Large intestine (tissue), 12 donors: Measurements from ENCODE around the gene OLFM3. TPM values are rescaled to one million over a fixed set of nuclear protein-coding genes. Genes with fewer than 3 reads are reported as not detected.

ENCODE experiments used
- DNase-seq, 2 donors: peaks; one replicate each; pipeline versions ENCODE4 v3.0.0 to v3.0.0-alpha.2; 2013
- H3K27ac ChIP-seq: one replicate; pipeline ENCODE4 v1.5.1; 2013; ENCODE audit warnings: low read length
- H3K27me3 ChIP-seq: 2 replicates; pipeline ENCODE4 v1.6.1; 2013; ENCODE audit warnings: low read length; ENCODE audit not compliant: control insufficient read depth, insufficient read depth
- H3K36me3 ChIP-seq: 2 replicates; pipeline ENCODE4 v1.6.1; 2013; ENCODE audit warnings: low read length; ENCODE audit not compliant: control insufficient read depth, insufficient read depth
- H3K4me1 ChIP-seq: one replicate; pipeline ENCODE4 v1.6.1; 2013; ENCODE audit warnings: low read length; ENCODE audit not compliant: control insufficient read depth, insufficient read depth
- H3K4me3 ChIP-seq: one replicate; pipeline ENCODE4 v1.5.1; 2013; ENCODE audit warnings: low read length
- H3K9me3 ChIP-seq: one replicate; pipeline ENCODE4 v1.6.1; 2013; ENCODE audit warnings: mild to moderate bottlenecking, low read depth, low read length, moderate library complexity; ENCODE audit not compliant: control insufficient read depth
- WGBS: methylation state at CpG from one replicate; pipeline ENCODE4 v1.1.5; 2013; ENCODE audit warnings: low lambda C conversion rate; ENCODE audit not compliant: insufficient coverage; 5-methylcytosine and 5-hydroxymethylcytosine counted together
- long read RNA-seq, 11 donors: transcript quantifications; one replicate each; lab custom pipeline, GENCODE V29; 2026
- polyA plus RNA-seq: library from polyadenylated mRNA; unstranded; fragments of 120-200 nt; gene quantifications from one replicate; pipeline ENCODE4 v1.2.1, GENCODE V29; 2013

The OLFM3 gene
- 27.4 TPM for polyA plus RNA-seq
- long read RNA-seq, donor 1, transcript OLFM3-201 (6 exons, 2,189 nt), result major isoform, 9 of 37 reads
- long read RNA-seq, donor 1, partial matches to known transcripts, result 0 of 37 reads
- long read RNA-seq, donor 1, other reads (novel, unspliced or antisense), result 28 of 37 reads
- long read RNA-seq, donor 2, transcript OLFM3-201 (6 exons, 2,189 nt), result major isoform, 16 of 80 reads
- long read RNA-seq, donor 2, partial matches to known transcripts, result 62 of 80 reads
- long read RNA-seq, donor 2, other reads (novel, unspliced or antisense), result 0 of 80 reads
- long read RNA-seq, donor 3, result 0 reads
- long read RNA-seq, donor 4, result 0 reads
- long read RNA-seq, donor 5, result 0 reads
- long read RNA-seq, donor 6, transcript OLFM3-201 (6 exons, 2,189 nt), result major isoform, 8 of 67 reads
- long read RNA-seq, donor 6, partial matches to known transcripts, result 0 of 67 reads
- long read RNA-seq, donor 6, other reads (novel, unspliced or antisense), result 58 of 67 reads
- long read RNA-seq, donor 7, result 0 reads
- long read RNA-seq, donor 8, transcript OLFM3-201 (6 exons, 2,189 nt), result major isoform, 15 of 108 reads
- long read RNA-seq, donor 8, partial matches to known transcripts, result 93 of 108 reads
- long read RNA-seq, donor 8, other reads (novel, unspliced or antisense), result 0 of 108 reads
- long read RNA-seq, donor 9, transcript OLFM3-201 (6 exons, 2,189 nt), result major isoform, 10 of 86 reads
- long read RNA-seq, donor 9, partial matches to known transcripts, result 75 of 86 reads
- long read RNA-seq, donor 9, other reads (novel, unspliced or antisense), result 0 of 86 reads
- long read RNA-seq, donor 10, transcript OLFM3-201 (6 exons, 2,189 nt), result major isoform, 10 of 87 reads
- long read RNA-seq, donor 10, partial matches to known transcripts, result 77 of 87 reads
- long read RNA-seq, donor 10, other reads (novel, unspliced or antisense), result 0 of 87 reads
- long read RNA-seq, donor 11, transcript OLFM3-201 (6 exons, 2,189 nt), result major isoform, 7 of 43 reads
- long read RNA-seq, donor 11, partial matches to known transcripts, result 0 of 43 reads
- long read RNA-seq, donor 11, other reads (novel, unspliced or antisense), result 36 of 43 reads

DNA sequence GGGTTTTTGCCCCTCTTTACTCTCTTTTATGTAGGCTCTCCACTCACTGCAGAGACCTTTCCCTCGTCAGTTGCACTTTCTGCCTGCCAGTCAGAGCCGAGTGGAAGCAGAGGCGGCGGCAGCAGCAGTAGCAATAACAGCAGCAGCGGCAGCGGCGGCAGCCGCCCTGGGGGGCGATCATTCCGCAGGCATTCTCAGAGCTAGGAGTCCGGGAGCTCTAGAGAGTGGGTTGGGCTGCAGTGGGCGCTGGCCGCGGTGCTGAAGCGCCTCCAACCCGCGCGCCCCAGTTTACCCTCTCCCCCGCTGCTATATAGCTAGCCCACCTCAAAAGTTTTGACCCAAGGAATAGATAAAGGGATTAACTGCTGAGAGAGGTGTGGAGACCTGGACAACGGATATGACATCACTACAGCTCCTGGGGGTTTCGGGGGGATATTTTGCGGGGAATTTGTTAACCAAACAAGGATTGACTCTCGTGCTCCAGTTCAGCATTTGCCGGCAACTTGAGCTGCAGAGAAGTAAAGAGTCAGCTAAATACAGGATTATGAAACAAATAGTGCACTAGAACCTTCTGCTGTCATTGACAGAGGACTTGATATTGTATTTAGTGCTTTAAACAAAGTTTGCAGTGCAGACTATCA, at the start of gene OLFM3:
Gene OLFM3, minus strand, starts transcription at position 102 of the 641 bp plus-strand sequence.
- Histone ChIP-seq H3K27ac (no peak within 1 kb of the TSS), H3K36me3 (no peaks in the 10 kb centered on the region), H3K27me3 (peaks cover 12% of the 10 kb centered on the region), H3K4me3 (peak within 1 kb of the TSS; percentile 10), H3K9me3 (no peaks in the 10 kb centered on the region), H3K4me1 (peaks cover 4% of the 10 kb centered on the region)
- peak; percentile 17 to 38 for DNase-seq
- 5% methylated on average over 3 of the region's 24 CpGs for WGBS

DNA sequence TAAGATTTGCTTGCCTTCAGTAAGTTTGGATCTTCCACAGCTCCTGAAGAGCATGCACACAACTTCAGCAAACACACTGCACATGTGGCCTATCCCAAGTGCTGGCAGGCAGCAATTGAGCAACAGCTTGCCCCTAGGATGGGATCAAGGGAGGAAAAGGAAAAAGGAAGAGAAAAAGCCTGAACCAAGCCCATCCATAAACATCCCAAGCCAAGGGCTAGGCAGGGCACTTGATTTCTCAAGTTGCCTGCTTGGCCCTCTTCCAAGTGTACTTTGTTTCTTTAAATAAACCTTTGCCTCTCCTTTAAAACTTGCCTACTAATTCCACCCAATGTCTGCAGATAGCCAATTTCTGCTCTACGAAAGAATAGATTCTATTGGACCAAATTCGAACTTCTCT, 49.0 kb upstream of the OLFM3 start:
- no peaks in the 10 kb centered on the region for H3K27me3 ChIP-seq
- H3K36me3 ChIP-seq, result no peaks in the 10 kb centered on the region
- H3K9me3 ChIP-seq, result no peaks in the 10 kb centered on the region
- no peak overlapping the region for H3K4me3 ChIP-seq
- H3K27ac ChIP-seq, result no peak overlapping the region
- peak; percentile 47 to 81 for DNase-seq
- no CpG with 5 or more reads among the region's 2 CpGs for WGBS
- no peaks in the 10 kb centered on the region for H3K4me1 ChIP-seq

- H3K36me3 ChIP-seq, result no peaks in the 10 kb centered on the region
- no peak overlapping the region for H3K4me3 ChIP-seq
- no peak for DNase-seq
- 60% methylated on average over 1 of the region's 7 CpGs for WGBS
- no peaks in the 10 kb centered on the region for H3K4me1 ChIP-seq
- no peak overlapping the region for H3K27ac ChIP-seq
- H3K9me3 ChIP-seq, result no peaks in the 10 kb centered on the region
- no peaks in the 10 kb centered on the region for H3K27me3 ChIP-seq
Observed at GRCh38 chr1:102032534-102032933, 35.8 kb upstream of the OLFM3 start.

GRCh38 chr1:102019530-102019929, 22.8 kb upstream of the OLFM3 start:
- Histone ChIP-seq H3K4me3 (no peak overlapping the region), H3K36me3 (no peaks in the 10 kb centered on the region), H3K27me3 (no peaks in the 10 kb centered on the region), H3K9me3 (no peaks in the 10 kb centered on the region), H3K27ac (no peak overlapping the region), H3K4me1 (no peaks in the 10 kb centered on the region)
- DNase-seq, result no peak

DNA sequence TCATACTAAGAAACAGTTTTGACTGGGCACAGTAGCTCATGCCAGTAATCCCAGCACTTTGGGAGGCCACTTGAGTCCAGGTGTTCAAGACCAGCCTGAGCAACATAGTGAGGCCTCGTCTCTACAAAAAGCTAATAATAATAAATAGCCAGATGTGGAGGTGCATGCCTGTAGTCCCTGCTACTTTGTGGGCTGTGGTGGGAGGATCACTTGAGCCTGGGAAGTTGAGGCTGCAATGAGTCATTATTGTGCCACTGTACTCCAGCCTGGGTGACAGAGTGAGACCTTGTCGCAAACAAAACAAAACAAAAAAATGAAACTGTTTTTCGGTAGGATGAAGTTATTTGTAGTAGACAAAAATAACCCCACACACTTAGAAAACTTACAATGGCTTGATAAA, 19.0 kb upstream of the OLFM3 start:
- 100% methylated on average over 2 of the region's 3 CpGs for WGBS
- no peaks in the 10 kb centered on the region for H3K27me3 ChIP-seq
- no peaks in the 10 kb centered on the region for H3K4me1 ChIP-seq
- no peak overlapping the region for H3K27ac ChIP-seq
- H3K36me3 ChIP-seq, result no peaks in the 10 kb centered on the region
- no peak overlapping the region for H3K4me3 ChIP-seq
- no peaks in the 10 kb centered on the region for H3K9me3 ChIP-seq
- no peak for DNase-seq

DNA sequence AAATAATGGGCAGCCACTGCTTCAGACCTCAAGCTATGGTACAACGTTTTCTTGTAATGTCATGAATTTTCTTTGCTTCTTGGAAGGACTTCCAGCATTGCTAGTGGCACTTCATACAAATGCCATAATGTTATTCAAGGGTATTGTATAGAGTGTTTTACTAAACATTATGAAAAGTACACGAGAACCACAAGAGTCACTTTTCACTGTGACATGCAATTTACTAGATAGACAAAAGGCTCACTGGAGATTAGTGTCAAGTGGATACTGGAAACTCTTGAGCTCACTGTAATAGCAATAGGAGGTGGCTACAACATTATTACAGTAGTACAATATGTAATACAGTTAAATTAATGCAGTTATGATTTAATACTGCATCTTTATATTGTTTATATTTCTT, 5.3 kb upstream of the OLFM3 start:
- H3K36me3 ChIP-seq, result no peaks in the 10 kb centered on the region
- H3K4me1 ChIP-seq, result peaks cover 2% of the 10 kb centered on the region
- DNase-seq, result no peak
- no peak overlapping the region for H3K27ac ChIP-seq
- H3K9me3 ChIP-seq, result no peaks in the 10 kb centered on the region
- WGBS, result no CpG with 5 or more reads among the region's 2 CpGs
- H3K4me3 ChIP-seq, result no peak overlapping the region
- H3K27me3 ChIP-seq, result peaks cover 2% of the 10 kb centered on the region

DNA sequence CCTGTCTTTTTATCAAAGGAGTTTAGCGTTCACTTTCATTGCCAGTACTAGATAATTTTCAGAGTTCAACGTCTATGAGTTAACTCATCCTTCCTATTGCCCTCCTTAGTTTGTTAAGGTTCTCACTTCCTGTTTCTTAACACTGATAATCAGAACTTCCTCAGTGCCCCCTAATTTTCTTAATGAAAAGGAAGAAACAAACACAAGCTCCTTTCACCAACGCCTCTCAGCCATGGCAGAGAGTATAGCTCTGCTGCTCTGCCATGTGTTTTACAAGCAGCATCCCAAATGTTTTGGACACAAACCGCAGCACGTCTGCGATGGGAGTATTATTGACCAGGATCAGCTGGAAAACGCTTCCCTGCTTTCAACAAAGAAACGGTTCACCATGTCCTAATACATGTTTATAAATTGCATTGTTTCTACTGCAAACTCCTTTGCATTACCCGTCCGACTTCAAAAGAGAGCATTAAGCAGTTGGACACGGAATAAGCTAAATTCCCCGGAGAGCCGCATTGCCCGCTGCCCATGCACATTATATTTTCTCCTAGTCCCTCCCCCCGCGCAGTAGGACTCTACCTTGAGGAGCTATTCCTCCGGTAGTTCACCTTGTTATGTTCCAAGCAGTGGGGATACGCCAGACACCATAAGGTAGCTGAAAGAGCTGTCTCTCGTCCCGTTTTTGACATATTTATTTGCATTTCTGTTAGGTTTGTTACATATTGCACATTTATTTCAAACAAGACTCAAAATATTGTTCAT, 561 bp downstream of the OLFM3 start:
- peak overlapping the region; percentile 10 for H3K4me3 ChIP-seq
- H3K27ac ChIP-seq, result no peak overlapping the region
- no peak for DNase-seq
- no peaks in the 10 kb centered on the region for H3K36me3 ChIP-seq
- 10% methylated on average over 4 of the region's 20 CpGs for WGBS
- peaks cover 12% of the 10 kb centered on the region for H3K27me3 ChIP-seq
- peaks cover 4% of the 10 kb centered on the region for H3K4me1 ChIP-seq
- H3K9me3 ChIP-seq, result no peaks in the 10 kb centered on the region

DNA sequence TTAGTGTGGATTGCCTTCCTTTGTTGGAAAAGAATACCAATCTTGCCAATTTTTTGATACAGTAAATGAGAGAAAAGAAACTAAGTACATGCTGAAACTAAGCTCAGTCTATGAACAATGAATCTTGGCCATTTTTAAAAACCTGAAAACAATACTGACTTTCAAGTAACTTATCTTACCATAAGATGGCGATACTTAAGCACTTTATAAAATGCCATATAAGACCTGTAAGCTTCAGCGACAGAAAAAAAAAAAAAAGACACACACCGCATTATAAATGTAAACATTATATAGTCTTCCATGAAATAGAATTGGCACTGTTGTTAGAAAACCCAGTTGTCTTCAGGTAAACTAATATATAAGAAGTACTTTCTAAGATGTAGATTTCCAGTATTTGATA, 3.0 kb downstream of the OLFM3 start:
- Histone ChIP-seq H3K9me3 (no peaks in the 10 kb centered on the region), H3K4me1 (peaks cover 4% of the 10 kb centered on the region), H3K27ac (no peak overlapping the region), H3K27me3 (peaks cover 12% of the 10 kb centered on the region), H3K36me3 (no peaks in the 10 kb centered on the region), H3K4me3 (no peak overlapping the region)
- 38% methylated on average over 2 of the region's 3 CpGs for WGBS
- DNase-seq, result no peak

- H3K4me3 ChIP-seq, result no peak overlapping the region
- no peaks in the 10 kb centered on the region for H3K9me3 ChIP-seq
- H3K4me1 ChIP-seq, result peaks cover 4% of the 10 kb centered on the region
- 100% methylated on average over 1 of the region's 5 CpGs for WGBS
- H3K36me3 ChIP-seq, result no peaks in the 10 kb centered on the region
- H3K27me3 ChIP-seq, result peaks cover 12% of the 10 kb centered on the region
- DNase-seq, result no peak
- H3K27ac ChIP-seq, result no peak overlapping the region
Observed at GRCh38 chr1:101992821-101993575, 3.7 kb downstream of the OLFM3 start.
